NT2/D1 (cell line): ENCODE data around the gene USP7.

ENCODE experiments used
- SUZ12 ChIP-seq: IDR thresholded peaks from 2 replicates; pipeline ENCODE4 v1.6.1; 2011; ENCODE audit not compliant: insufficient read length, insufficient read depth; ENCODE audit errors: extremely low read depth
- YY1 ChIP-seq: IDR thresholded peaks from 2 replicates; pipeline ENCODE4 v1.6.1; 2011; ENCODE audit not compliant: insufficient read length, insufficient read depth

- TF ChIP-seq YY1 (no peak), SUZ12 (no peak)
Measured at GRCh38 chr16:8869212-8869987, 94.3 kb downstream of the USP7 start.
